HepG2 (cell line): ENCODE results near the gene MIF. TPM values are rescaled to one million over a fixed set of nuclear protein-coding genes. Genes with fewer than 3 reads are reported as not detected.

Experiments
- ISL2 ChIP-seq: sonication (generic); formaldehyde crosslinking; IDR thresholded peaks from 2 replicates; pipeline ENCODE4 v1.5.0; 2020; ENCODE audit warnings: missing genetic modification reagents
- MTF1 ChIP-seq: sonication (generic); formaldehyde crosslinking; IDR thresholded peaks from 2 replicates; pipeline ENCODE4 v1.5.0; 2020; ENCODE audit warnings: missing genetic modification reagents
- SP1 ChIP-seq, 2 experiments: fragments of 450-650 bp in 1 of 2; sonication (generic) in 1 of 2; formaldehyde crosslinking in 1 of 2; IDR thresholded peaks; 2 replicates each; pipeline versions ENCODE4 v1.4.0 to v1.6.1; 2016 to 2020; ENCODE audit warnings: missing genetic modification reagents in 1 of 2
- U2AF2 ChIP-seq: fragments of 200-400 bp; formaldehyde crosslinking; IDR thresholded peaks from 2 replicates; pipeline ENCODE4 v1.6.1; 2017; ENCODE audit warnings: low read depth, mild to moderate bottlenecking, low read length
- ZFP1 ChIP-seq: IDR thresholded peaks from 2 replicates; pipeline ENCODE4 v1.6.1; 2016
- ZMYM4 ChIP-seq: sonication (generic); formaldehyde crosslinking; IDR thresholded peaks from 2 replicates; pipeline ENCODE4 v1.8.1; 2023; ENCODE audit warnings: mild to moderate bottlenecking, missing genetic modification reagents
- ZNF354B ChIP-seq: sonication (generic); formaldehyde crosslinking; IDR thresholded peaks from 2 replicates; pipeline ENCODE4 v1.8.0; 2022; ENCODE audit warnings: mild to moderate bottlenecking, missing genetic modification reagents
- ZNF496 ChIP-seq: sonication (generic); formaldehyde crosslinking; IDR thresholded peaks from 2 replicates; pipeline ENCODE4 v1.8.1; 2023; ENCODE audit warnings: mild to moderate bottlenecking, moderate library complexity, missing genetic modification reagents; ENCODE audit not compliant: insufficient replicate concordance
- ZNF639 ChIP-seq: conservative IDR thresholded peaks from 2 replicates; pipeline ENCODE4 v1.6.1; 2018; ENCODE audit warnings: missing genetic modification reagents
- ZNF790 ChIP-seq: sonication (generic); formaldehyde crosslinking; IDR thresholded peaks from 2 replicates; pipeline ENCODE4 v1.8.0; 2022; ENCODE audit warnings: missing genetic modification reagents, mild to moderate bottlenecking, borderline replicate concordance
- ZZZ3 ChIP-seq: sonication (generic); formaldehyde crosslinking; IDR thresholded peaks from 2 replicates; pipeline ENCODE4 v1.4.0; 2020; ENCODE audit warnings: missing genetic modification reagents, mild to moderate bottlenecking, borderline replicate concordance
- polyA plus RNA-seq, 8 experiments: library from polyadenylated mRNA; depleted of rRNA in 3 of 8; stranded (reverse) in 7 of 8; unstranded in 1 of 8; fragments of >200 nt; fragmentation: Illumina TruSeq in 4 of 8; extraction: Trizol in 4 of 8; gene quantifications; 2 replicates each; pipeline versions ENCODE4 v1.2.1 to v1.2.3, GENCODE V29; 2011 to 2016; ENCODE audit warnings: low read depth in 4 of 8, missing spikeins in 1 of 8, mixed read lengths in 1 of 8; ENCODE audit not compliant: insufficient read depth in 1 of 8
- total RNA-seq, 5 experiments: library from RNA; depleted of rRNA; stranded (reverse); fragments of >200 nt; fragmentation: Illumina TruSeq; extraction: Trizol; gene quantifications; 2 replicates each; pipeline ENCODE4 v1.2.3, GENCODE V29; 2016; ENCODE audit warnings: low read depth in 1 of 5
- TF ChIP-seq, protein P1 (sequence below): sonication (generic); formaldehyde crosslinking; IDR thresholded peaks from 2 replicates; pipeline ENCODE4 v1.9.0; 2021; ENCODE audit warnings: mild to moderate bottlenecking, missing genetic modification reagents
- TF ChIP-seq, protein P2 (sequence below): sonication (generic); formaldehyde crosslinking; IDR thresholded peaks from 2 replicates; pipeline ENCODE4 v1.8.0; 2022; ENCODE audit warnings: mild to moderate bottlenecking, missing genetic modification reagents; ENCODE audit not compliant: insufficient replicate concordance
- TF ChIP-seq, protein P3 (sequence below): sonication (generic); formaldehyde crosslinking; IDR thresholded peaks from 2 replicates; pipeline ENCODE4 v1.9.0; 2022; ENCODE audit warnings: missing genetic modification reagents, mild to moderate bottlenecking, borderline replicate concordance

Gene MIF
- total and polyA plus RNA-seq, 2 of the 13 experiments (the other 11 are each of a cell fraction or from before 2014, with no cell fraction given), result 634 to 675 TPM

GRCh38 chr22:23849009-23850006, 44.9 kb upstream of the MIF start (continued):
- TF ChIP-seq, protein P1, sequence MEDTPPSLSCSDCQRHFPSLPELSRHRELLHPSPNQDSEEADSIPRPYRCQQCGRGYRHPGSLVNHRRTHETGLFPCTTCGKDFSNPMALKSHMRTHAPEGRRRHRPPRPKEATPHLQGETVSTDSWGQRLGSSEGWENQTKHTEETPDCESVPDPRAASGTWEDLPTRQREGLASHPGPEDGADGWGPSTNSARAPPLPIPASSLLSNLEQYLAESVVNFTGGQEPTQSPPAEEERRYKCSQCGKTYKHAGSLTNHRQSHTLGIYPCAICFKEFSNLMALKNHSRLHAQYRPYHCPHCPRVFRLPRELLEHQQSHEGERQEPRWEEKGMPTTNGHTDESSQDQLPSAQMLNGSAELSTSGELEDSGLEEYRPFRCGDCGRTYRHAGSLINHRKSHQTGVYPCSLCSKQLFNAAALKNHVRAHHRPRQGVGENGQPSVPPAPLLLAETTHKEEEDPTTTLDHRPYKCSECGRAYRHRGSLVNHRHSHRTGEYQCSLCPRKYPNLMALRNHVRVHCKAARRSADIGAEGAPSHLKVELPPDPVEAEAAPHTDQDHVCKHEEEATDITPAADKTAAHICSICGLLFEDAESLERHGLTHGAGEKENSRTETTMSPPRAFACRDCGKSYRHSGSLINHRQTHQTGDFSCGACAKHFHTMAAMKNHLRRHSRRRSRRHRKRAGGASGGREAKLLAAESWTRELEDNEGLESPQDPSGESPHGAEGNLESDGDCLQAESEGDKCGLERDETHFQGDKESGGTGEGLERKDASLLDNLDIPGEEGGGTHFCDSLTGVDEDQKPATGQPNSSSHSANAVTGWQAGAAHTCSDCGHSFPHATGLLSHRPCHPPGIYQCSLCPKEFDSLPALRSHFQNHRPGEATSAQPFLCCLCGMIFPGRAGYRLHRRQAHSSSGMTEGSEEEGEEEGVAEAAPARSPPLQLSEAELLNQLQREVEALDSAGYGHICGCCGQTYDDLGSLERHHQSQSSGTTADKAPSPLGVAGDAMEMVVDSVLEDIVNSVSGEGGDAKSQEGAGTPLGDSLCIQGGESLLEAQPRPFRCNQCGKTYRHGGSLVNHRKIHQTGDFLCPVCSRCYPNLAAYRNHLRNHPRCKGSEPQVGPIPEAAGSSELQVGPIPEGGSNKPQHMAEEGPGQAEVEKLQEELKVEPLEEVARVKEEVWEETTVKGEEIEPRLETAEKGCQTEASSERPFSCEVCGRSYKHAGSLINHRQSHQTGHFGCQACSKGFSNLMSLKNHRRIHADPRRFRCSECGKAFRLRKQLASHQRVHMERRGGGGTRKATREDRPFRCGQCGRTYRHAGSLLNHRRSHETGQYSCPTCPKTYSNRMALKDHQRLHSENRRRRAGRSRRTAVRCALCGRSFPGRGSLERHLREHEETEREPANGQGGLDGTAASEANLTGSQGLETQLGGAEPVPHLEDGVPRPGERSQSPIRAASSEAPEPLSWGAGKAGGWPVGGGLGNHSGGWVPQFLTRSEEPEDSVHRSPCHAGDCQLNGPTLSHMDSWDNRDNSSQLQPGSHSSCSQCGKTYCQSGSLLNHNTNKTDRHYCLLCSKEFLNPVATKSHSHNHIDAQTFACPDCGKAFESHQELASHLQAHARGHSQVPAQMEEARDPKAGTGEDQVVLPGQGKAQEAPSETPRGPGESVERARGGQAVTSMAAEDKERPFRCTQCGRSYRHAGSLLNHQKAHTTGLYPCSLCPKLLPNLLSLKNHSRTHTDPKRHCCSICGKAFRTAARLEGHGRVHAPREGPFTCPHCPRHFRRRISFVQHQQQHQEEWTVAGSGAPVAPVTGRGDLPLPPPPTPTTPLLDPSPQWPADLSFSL (CRISPR knock-in tag), result no peak
- TF ChIP-seq ZFP1 (CRISPR knock-in tag) (no peak), MTF1 (CRISPR knock-in tag) (no peak), ZMYM4 (CRISPR knock-in tag) (no peak; the same call in 1 of the 2 replicates), ZZZ3 (no peak), SP1 (IDR thresholded peaks at IDR 0.05) (no peak), SP1 (CRISPR knock-in tag; IDR thresholded peaks at IDR 0.05) (peak; percentile 44; the same call in 1 of the 2 replicates), ZNF790 (CRISPR knock-in tag) (no peak), ZNF496 (CRISPR knock-in tag) (no peak), U2AF2 (no peak), ZNF354B (CRISPR knock-in tag) (no peak), ISL2 (CRISPR knock-in tag) (peak; percentile 67; the same call in 1 of the 2 replicates), ZNF639 (CRISPR knock-in tag) (no peak; the same call in 1 of the 2 replicates)
- TF ChIP-seq, protein P2, sequence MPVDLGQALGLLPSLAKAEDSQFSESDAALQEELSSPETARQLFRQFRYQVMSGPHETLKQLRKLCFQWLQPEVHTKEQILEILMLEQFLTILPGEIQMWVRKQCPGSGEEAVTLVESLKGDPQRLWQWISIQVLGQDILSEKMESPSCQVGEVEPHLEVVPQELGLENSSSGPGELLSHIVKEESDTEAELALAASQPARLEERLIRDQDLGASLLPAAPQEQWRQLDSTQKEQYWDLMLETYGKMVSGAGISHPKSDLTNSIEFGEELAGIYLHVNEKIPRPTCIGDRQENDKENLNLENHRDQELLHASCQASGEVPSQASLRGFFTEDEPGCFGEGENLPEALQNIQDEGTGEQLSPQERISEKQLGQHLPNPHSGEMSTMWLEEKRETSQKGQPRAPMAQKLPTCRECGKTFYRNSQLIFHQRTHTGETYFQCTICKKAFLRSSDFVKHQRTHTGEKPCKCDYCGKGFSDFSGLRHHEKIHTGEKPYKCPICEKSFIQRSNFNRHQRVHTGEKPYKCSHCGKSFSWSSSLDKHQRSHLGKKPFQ (CRISPR knock-in tag), result no peak
- TF ChIP-seq, protein P3, sequence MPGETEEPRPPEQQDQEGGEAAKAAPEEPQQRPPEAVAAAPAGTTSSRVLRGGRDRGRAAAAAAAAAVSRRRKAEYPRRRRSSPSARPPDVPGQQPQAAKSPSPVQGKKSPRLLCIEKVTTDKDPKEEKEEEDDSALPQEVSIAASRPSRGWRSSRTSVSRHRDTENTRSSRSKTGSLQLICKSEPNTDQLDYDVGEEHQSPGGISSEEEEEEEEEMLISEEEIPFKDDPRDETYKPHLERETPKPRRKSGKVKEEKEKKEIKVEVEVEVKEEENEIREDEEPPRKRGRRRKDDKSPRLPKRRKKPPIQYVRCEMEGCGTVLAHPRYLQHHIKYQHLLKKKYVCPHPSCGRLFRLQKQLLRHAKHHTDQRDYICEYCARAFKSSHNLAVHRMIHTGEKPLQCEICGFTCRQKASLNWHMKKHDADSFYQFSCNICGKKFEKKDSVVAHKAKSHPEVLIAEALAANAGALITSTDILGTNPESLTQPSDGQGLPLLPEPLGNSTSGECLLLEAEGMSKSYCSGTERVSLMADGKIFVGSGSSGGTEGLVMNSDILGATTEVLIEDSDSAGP (CRISPR knock-in tag), result peak; percentile 75; the same call in 1 of the 2 replicates
